ENCODE data around the gene TMCC3.
"Not testable (repeated sequence)": the region's sequence is repeated elsewhere in the genome, so short reads cannot be mapped to it uniquely, and the experiment has no call there.

TMCC3 gene

DNA sequence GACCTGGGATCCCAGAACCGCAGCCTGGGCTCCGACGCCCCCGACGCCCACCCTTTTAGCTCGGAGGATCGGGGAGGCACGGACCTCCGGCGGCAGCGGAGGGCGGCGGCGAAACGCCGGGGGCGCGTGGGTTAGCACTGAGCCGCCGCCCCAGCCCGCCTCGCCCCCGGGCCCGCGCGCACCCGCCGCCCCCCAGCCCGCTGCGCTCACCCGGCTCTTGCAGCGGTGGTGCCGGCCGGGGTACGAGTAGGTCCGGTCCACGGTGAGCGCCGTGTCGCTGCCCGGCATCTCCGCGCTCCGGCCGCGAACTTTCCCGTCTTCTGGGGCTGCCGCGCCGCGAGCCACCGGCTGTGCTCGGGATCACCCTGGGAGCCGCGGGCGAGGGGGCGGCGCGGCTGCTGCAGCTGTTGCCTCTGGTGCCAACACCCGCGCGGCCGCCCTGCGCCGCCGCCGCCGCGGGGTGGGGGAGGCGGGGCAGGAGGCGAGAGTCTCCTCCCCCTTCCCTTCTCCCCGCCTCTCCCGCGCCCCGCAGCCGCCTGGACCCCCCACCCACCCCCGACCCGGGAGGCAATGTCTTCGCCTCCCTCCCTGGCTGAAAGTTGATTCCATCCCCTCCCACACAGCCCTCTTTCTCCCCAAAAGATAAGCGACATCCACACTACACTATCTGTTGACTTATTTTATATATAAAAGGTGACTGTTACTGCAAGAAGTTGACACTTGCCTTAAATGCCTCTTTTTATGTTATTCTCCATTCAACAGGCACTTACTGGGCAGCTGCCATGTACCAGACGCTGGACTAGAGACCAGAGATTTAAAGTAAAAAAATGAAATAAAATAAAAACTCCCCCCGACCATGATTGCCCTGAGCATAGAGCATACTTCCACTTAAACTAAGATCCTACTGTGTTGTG lies at the start of gene TMCC3:
TSS of gene TMCC3 (minus strand) at position 415 of the 914 bp plus-strand sequence. CDS start at position 288, 127 bp downstream.
- DNase-seq: no peak

DNA sequence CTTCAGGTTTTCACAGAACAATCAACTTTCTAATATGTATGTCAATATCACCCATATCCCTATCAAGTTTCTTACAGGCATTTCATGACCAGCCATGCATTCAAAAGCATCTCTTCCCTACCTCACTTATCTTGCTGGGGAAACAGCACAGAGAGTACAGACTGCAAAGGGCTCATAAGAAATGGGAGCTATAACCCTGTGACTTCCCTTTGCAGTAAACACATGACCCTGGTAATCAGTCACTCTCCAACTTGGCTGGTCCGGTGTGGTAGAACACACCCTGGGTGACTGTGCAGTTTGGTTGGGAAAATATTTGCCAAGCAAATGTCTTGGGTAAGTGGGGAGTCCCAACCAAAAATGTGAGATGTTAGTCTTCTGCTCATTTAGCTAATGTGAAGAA lies 49.4 kb upstream of the TMCC3 start:
- DNase-seq: no peak

DNA sequence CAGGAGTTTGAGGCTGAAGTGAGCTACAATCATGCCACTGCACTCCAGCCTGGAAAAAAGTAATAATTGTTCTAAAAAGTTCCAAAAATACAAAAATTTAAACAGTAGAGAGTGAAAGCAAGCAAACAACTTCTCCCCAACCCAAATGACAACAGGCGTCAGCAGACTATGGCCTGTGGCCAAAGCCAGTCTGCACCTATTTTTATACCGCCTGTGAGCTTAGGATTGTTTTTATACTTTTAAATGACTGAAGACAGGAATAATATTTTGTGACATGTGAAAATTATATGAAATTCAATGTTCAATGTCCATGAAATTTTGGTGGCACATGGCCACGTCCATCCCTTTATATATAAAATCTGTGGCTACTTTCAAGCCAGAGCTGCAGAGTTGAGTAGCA lies 48.2 kb upstream of the TMCC3 start:
- DNase-seq: no peak

- no peak for DNase-seq
These were observed 47.3 kb upstream of the TMCC3 start for GRCh38 chr12:94697631-94698030.

DNA sequence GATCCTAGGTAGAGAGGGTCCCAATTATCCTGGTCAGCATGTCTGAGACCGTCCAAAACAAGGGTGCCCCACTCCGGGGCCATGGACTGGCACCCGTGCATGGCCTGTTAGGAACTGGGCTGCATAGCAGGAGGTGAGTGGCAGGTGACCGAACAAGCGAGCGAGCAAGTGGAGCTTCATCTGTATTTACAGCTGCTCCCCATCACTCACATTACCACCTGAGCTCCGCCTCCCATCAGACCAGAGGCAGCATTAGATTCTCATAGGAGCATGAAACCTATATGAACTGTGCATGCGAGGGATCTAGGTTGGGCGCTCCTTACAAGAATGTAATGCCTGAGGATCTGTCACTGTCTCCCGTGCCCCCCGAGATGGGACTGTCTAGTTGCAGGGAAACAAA lies 44.4 kb upstream of the TMCC3 start:
- no peak for DNase-seq

DNA sequence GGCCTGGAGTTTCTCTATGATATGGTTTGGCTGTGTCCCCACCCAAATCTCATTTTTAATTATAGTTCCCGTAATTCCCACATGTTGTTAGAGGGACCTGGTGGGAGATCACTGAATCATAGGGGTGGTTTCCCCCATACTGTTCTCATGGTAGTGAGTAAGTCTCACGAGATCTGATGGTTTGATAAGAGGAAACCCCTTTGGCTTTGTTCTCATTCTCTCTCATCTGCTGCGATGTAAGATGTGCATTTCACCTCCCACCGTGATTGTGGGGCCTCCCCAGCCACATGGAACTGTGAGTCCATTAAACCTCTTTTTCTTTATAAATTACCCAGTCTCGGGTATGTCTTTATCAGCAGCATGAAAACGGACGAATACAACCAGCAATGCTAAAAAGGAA lies 42.5 kb upstream of the TMCC3 start:
- not testable (repeated sequence) for DNase-seq

DNA sequence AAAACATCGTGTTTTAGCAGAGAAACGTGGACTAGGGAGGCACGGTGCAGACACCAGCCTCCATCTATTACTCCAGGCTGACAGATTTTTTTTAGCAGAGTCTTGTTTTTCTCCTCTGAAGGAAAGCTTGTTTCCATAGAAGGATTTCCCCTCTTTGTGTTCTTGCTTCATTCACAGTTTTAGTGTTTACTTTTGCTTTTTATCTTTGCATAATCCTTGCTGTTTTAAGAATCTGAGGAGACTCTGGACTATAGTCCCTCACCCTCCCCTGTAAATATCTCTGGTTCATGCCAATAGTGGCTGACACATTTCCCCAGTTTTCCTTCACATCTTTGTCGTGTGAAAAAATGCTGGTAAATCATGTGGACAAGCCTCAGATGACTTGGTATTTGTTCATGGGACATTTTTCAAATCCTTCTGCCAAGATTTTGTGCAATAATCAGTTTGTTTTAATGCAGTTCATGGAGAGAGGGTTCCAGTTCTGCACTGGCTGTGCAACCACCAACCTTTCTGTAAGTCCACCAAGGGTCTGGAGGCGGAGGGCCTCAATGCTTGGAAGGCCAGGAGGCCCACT lies 39.9 kb upstream of the TMCC3 start:
- DNase-seq: no peak

GRCh38 chr12:94689646-94690036 lies 39.3 kb upstream of the TMCC3 start:
- no peak for DNase-seq

DNA sequence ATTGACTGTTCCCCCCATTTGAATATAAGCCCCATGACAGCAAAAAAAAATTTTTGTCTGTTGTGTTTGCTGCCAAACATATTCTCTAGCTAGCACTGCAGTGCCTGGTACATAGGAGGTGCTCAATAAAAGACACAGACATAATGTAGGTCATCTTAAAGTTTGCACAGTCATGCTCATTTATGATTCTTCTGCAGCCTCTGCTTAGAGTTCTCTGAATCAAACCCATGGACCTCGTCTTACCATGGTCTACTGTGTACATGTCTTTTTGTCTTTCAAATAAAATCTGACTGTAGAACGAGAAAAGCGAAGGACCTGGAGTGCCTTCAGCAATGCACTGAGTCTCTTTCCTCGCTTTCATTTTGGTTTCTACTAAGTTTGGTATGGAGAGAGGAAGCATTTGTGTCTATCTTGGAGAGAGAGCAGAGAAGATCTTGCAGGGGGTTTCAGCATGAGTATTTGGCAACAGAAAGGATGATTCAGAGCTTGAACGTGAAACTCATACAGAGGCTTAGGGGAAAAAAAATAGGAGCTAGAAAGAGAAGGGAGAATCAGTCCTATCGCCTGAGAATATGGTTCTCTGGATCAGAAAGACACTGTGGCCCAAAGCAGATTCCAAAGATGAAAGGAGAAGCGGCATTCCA lies 38.8 kb upstream of the TMCC3 start:
- DNase-seq: no peak

DNA sequence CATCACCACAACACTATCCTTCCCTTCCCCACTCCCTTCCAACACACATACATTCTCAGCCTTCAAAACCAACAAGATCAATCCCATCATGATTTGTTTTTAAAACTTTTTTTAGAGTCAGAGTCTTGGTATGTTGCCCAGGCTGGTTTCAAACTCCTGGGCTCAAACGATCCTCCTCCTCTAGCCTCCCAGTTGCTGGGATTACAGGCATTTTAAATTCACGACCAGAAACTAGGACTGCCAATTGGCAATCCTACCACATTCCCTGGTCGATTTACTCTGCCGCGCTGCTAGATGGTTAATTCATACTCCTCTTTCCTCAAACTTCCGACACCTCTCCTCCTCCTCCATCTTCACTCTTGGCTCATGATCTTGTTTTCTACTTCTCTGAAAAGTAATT lies 37.5 kb upstream of the TMCC3 start:
- no peak for DNase-seq

- DNase-seq: no peak
These were observed 36.7 kb upstream of the TMCC3 start for GRCh38 chr12:94686834-94687628.

GRCh38 chr12:94684416-94685142 lies 34.2 kb upstream of the TMCC3 start:
- no peak for DNase-seq

- no peak for DNase-seq
These were observed 29.3 kb upstream of the TMCC3 start for GRCh38 chr12:94679554-94680195.

DNA sequence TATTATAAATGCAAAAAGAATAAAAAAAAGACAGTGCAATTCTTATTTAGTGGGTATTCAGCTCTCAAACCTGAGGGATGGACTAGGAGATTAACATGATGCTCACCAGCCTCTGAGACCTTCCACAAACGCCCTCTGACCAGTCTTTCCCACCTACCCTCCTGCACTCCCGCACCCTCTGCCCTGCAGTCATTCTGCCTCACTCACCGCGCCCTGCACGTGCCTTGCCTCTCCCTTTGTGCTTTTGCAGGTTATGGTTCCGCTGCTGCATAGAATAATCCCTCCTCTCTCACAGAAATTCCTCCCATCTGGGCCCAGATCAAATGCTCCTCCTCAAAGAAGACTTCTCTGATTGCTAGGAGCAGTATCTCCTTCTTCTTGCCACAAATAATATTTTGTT lies 28.5 kb upstream of the TMCC3 start:
- DNase-seq: no peak

DNA sequence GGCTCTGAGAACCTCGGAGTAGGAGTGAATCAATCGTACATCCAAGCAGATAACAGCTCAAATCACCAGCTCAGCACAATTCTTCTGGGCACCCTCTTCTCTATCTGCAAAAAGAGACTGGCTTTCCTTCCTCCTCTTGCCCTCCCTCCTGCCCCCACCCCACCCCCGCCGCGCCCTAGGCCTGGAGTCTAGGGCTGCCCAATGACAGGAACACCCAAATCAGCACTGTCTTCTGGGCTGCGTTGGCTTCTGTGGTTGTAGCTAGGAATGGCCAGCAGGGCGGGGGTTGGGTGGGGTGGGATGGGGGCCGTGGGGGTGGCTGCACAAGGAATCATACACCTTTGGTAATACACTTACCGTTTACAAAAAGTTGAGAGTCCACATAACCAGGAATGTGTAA lies 28.0 kb upstream of the TMCC3 start:
- DNase-seq: no peak

DNA sequence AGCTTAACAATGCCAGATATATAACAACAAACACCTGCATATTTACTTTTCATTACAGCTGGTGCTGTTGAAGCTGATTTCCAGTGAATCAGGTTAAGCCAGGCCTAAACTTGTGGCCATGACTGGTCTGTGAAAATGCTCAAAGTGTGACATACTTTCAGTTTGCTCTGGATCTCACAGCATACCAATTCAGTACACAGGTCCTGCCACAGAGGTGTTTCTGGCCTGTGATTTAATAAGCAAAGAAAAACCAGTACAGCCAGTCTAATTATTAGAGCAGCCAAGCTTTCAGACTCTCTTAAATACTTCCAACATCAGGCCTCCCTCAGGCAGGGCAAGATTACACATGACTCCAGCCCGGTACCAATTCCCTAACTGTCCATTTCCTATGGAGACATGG lies 27.4 kb upstream of the TMCC3 start:
- no peak for DNase-seq

DNA sequence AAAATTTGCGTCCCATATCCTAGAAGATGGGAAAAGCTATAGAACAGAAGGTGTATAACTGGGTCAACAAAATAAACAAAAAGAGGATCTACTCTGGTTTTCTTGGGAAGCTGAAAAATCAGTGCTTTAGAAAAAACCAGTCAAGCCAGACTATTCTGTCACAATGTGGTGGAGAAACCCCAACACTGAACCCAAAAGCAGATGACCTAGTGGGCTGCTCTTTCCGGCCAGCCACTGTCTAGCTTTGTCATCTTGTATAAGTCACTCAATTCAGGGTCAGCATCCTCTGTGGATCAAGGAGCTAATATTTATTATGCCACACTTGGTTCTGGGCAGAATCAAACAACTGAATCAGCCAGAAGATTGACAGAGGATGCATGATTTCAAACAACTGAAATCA lies 26.6 kb upstream of the TMCC3 start:
- no peak for DNase-seq

DNA sequence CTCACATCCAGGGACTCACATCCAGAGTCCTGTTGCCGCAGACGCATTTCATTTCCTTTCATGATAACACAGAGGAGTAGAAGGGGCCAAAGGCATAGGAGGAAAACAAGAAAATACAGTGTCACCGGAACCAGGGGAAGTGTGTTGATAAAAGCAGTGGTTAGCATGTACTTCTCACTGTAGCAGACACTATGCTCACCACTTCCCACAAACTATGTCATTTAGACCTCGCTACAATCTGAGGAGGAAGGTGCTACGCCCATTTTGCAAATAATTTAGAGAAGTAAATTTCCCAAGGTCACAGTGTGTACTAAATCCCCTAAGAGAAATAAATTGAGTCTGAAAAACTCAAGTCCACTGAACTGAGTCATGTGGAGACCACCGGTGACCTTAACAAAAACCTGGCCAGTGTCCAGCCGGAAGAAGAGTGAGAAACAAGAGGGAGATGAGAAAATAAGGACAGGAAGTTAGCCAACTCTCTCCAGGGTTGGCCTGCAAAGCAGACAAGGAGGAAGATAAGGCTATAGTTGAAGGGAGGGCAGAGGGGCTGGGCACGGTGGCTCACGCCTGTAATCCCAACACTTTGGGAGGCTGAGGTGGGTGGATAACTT lies 25.8 kb upstream of the TMCC3 start:
- DNase-seq: no peak

- no peak for DNase-seq
These were observed 24.5 kb upstream of the TMCC3 start for GRCh38 chr12:94674835-94675234.

DNA sequence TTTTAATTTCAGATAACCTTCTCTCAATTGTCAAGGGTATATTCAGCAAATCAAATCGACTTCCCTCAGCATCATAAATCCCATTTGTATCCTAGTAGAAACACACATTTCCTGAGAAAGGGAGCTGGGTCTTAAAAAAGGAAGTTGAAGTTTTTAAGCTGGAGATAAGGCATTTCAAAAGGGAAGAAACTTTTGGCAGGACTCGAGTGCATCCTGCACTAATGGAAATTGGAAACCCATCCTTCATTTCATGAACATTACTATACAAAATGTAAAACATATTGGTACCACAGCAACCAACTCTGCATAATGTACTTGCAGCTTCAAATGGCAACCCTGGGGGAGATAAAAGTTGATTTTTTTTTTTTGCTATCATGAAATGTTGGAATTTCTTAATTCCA lies 23.7 kb upstream of the TMCC3 start:
- DNase-seq: no peak

GRCh38 chr12:94673496-94673895 lies 23.1 kb upstream of the TMCC3 start:
- no peak for DNase-seq

- no peak for DNase-seq
These were observed 21.6 kb upstream of the TMCC3 start for GRCh38 chr12:94671917-94672316.

Measured in stimulated activated naive CD4-positive, alpha-beta T cell treated with Interleukin-2 at 50 U/mL for 16 hours (primary cell).